MCF 10A (cell line): ENCODE measurements around the gene SF3B5. TPM values are rescaled to one million over a fixed set of nuclear protein-coding genes. Genes with fewer than 3 reads are reported as not detected.
"Not testable (repeated sequence)": the region's sequence is repeated elsewhere in the genome, so short reads cannot be mapped to it uniquely, and the experiment has no call there.

Source experiments
- BruUV-seq: library from RNA; stranded (reverse); fragments of 400-500 nt; replicated peaks from 2 replicates; lab custom pipeline; 2021; lab: Mats Ljungman, UMichigan
- CTCF ChIA-PET: fragments of 300-600 bp; sonication (Branson Sonifier 250); formaldehyde crosslinking; extraction: SDS; loops from one replicate; lab custom pipeline; 2021; ENCODE audit warnings: antibody characterized with exemption, inconsistent platforms; lab: Yijun Ruan, JAX
- POLR2A ChIA-PET: fragments of 300-600, 350-650 bp; sonication (Branson Sonifier 250); formaldehyde crosslinking; extraction: SDS; loops from one replicate; lab custom pipeline; 2020; ENCODE audit warnings: antibody characterized with exemption, inconsistent platforms; lab: Yijun Ruan, JAX
- DNase-seq: peaks from one replicate; pipeline ENCODE4 v3.0.0-alpha.2; 2018; ENCODE audit not compliant: unreplicated experiment
- H3K27ac Mint-ChIP-seq: one replicate; pipeline ENCODE4 v1.8.0; 2022; ENCODE audit warnings: mild to moderate bottlenecking, low read depth, mixed read lengths; ENCODE audit not compliant: unreplicated experiment
- H3K27me3 Mint-ChIP-seq: one replicate; pipeline ENCODE4 v1.8.0; 2022; ENCODE audit warnings: mixed read lengths; ENCODE audit not compliant: insufficient read depth, unreplicated experiment
- H3K36me3 Mint-ChIP-seq: one replicate; pipeline ENCODE4 v1.8.0; 2022; ENCODE audit warnings: mild to moderate bottlenecking, moderate library complexity, mixed read lengths; ENCODE audit not compliant: insufficient read depth, unreplicated experiment
- H3K4me1 Mint-ChIP-seq: one replicate; pipeline ENCODE4 v1.8.0; 2022; ENCODE audit warnings: mixed read lengths; ENCODE audit not compliant: insufficient read depth, unreplicated experiment
- H3K4me3 Mint-ChIP-seq: one replicate; pipeline ENCODE4 v1.8.0; 2022; ENCODE audit warnings: mild to moderate bottlenecking, moderate library complexity, mixed read lengths; ENCODE audit not compliant: unreplicated experiment
- H3K9me3 Mint-ChIP-seq: one replicate; pipeline ENCODE4 v1.8.0; 2022; ENCODE audit warnings: mixed read lengths; ENCODE audit not compliant: unreplicated experiment
- intact Hi-C: fragments of 100-400 bp; cut with micrococcal nuclease; formaldehyde crosslinking; loops from 2 replicates; pipeline ENCODE4 v1.14.1; 2022
- total RNA-seq: library from RNA; stranded (reverse); gene quantifications from 2 replicates; pipeline ENCODE4 v1.2.3, GENCODE V29; 2022
- TF ChIP-seq, protein P1 (sequence below): fragments of 200-600 bp; IDR thresholded peaks from one replicate; pipeline ENCODE4 v1.8.0; 2022; ENCODE audit warnings: antibody characterized with exemption, mild to moderate bottlenecking; ENCODE audit not compliant: unreplicated experiment

SF3B5 gene
- total RNA-seq, 1 experiment from 2014 or later: 211 TPM

DNA sequence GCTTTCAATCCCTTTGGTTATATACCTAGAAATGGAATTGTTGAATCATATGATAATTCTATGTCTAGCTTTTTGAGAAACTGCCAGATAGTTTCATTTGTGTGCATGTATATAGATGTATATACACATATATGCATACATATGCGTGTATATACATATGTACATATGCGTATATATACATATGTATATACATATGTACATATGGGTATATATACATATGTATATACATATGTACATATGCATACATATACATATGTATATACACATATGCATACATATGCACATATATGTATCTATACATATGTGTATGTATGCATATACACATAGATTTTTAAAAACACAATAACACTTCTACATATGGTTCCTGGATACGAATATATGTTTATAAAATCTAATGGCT lies 8.4 kb downstream of the SF3B5 start:
- DNase-seq: no peak
- H3K27me3 Mint-ChIP-seq: no peaks in the 10 kb centered on the region
- TF ChIP-seq, protein P1, sequence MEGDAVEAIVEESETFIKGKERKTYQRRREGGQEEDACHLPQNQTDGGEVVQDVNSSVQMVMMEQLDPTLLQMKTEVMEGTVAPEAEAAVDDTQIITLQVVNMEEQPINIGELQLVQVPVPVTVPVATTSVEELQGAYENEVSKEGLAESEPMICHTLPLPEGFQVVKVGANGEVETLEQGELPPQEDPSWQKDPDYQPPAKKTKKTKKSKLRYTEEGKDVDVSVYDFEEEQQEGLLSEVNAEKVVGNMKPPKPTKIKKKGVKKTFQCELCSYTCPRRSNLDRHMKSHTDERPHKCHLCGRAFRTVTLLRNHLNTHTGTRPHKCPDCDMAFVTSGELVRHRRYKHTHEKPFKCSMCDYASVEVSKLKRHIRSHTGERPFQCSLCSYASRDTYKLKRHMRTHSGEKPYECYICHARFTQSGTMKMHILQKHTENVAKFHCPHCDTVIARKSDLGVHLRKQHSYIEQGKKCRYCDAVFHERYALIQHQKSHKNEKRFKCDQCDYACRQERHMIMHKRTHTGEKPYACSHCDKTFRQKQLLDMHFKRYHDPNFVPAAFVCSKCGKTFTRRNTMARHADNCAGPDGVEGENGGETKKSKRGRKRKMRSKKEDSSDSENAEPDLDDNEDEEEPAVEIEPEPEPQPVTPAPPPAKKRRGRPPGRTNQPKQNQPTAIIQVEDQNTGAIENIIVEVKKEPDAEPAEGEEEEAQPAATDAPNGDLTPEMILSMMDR: no peak
- intact Hi-C loops: no loop called here
- H3K4me3 Mint-ChIP-seq: no peak overlapping the region
- no peak overlapping the region for H3K27ac Mint-ChIP-seq
- no peaks in the 10 kb centered on the region for H3K9me3 Mint-ChIP-seq
- no TSS peak for BruUV-seq
- peaks cover 14% of the 10 kb centered on the region for H3K36me3 Mint-ChIP-seq
- POLR2A ChIA-PET: no interaction called here
- no peaks in the 10 kb centered on the region for H3K4me1 Mint-ChIP-seq
- CTCF ChIA-PET: interaction anchor here (0.7 kb wide), 1 partner anchor 132 kb away, joined by 4 read pairs; no protein-coding TSS in a partner anchor

DNA sequence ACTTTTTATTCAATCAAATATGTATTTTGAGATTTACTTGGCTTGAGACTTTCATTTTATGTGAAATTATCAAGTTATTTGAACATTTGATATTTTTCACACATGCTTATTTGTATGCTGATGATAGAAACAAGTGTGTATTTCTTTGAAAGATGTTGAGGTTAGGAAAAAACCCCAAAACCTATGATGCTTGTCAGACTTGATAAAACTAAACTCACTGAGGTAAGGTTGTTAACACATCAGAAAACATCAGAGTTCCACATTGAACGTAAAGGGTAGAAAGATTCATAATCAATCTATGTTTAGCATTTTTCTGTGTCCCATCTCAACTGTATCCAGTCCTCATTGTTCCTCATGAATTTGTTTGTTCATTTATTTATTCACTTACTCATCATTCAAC lies 12.2 kb downstream of the SF3B5 start:
- no TSS peak for BruUV-seq
- POLR2A ChIA-PET: no interaction called here
- no peaks in the 10 kb centered on the region for H3K36me3 Mint-ChIP-seq
- H3K9me3 Mint-ChIP-seq: no peaks in the 10 kb centered on the region
- no peaks in the 10 kb centered on the region for H3K27me3 Mint-ChIP-seq
- H3K27ac Mint-ChIP-seq: no peak overlapping the region
- CTCF ChIA-PET: interaction anchor here (0.6 kb wide), 1 partner anchor 497 kb away, joined by 5 read pairs; no protein-coding TSS in a partner anchor
- intact Hi-C loops: no loop called here
- no peak overlapping the region for H3K4me3 Mint-ChIP-seq
- TF ChIP-seq, protein P1: no peak
- no peaks in the 10 kb centered on the region for H3K4me1 Mint-ChIP-seq
- DNase-seq: no peak

DNA sequence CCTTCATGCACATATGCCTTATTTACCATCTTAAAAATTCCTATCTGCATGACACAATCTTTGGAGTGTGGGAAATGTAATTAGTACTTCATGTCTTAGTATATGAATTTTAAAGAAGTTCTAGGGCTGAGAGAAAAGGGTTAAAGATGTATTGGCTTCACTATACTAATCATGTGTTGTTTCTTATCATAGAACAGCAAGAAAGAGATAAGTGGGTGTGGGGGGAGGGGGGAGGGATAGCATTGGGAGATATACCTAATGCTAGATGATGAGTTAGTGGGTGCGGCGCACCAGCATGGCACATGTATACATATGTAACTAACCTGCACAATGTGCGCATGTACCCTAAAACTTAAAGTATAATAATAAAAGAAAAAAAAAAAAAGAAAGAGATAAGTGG lies 13.0 kb downstream of the SF3B5 start:
- H3K9me3 Mint-ChIP-seq, BruUV-seq, H3K27me3 Mint-ChIP-seq, DNase-seq, intact Hi-C loops, H3K36me3 Mint-ChIP-seq, H3K27ac Mint-ChIP-seq, POLR2A ChIA-PET, H3K4me1 Mint-ChIP-seq, H3K4me3 Mint-ChIP-seq: not testable (repeated sequence)
- CTCF ChIA-PET: interaction anchor here (0.6 kb wide), 1 partner anchor 498 kb away, joined by 5 read pairs; no protein-coding TSS in a partner anchor

DNA sequence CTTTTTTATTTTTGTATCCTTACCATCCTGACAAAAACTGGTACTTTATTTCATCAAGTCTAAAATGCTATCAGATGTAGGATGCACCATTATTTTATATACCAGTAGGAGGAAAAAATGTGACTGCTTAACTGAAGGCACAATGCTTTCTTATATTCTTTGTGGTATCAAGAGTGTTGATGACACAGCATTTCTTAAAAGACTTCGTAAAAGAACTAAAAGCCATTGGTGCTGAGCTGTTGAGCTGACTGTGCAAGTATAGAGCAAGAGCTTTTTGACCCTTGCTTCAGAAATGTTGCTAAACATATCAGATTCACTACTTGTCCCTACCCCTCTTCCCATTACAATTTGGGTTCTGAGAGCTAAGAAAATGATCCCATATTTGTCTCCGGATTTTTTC lies 17.5 kb downstream of the SF3B5 start:
- ChIA-PET CTCF (no interaction called here), POLR2A (no interaction called here)
- H3K4me1 Mint-ChIP-seq: no peaks in the 10 kb centered on the region
- DNase-seq: no peak
- no peak overlapping the region for H3K4me3 Mint-ChIP-seq
- H3K27me3 Mint-ChIP-seq: no peaks in the 10 kb centered on the region
- H3K36me3 Mint-ChIP-seq: no peaks in the 10 kb centered on the region
- TF ChIP-seq, protein P1: no peak
- H3K9me3 Mint-ChIP-seq: no peaks in the 10 kb centered on the region
- intact Hi-C loops: no loop called here
- no peak overlapping the region for H3K27ac Mint-ChIP-seq
- BruUV-seq: no TSS peak

DNA sequence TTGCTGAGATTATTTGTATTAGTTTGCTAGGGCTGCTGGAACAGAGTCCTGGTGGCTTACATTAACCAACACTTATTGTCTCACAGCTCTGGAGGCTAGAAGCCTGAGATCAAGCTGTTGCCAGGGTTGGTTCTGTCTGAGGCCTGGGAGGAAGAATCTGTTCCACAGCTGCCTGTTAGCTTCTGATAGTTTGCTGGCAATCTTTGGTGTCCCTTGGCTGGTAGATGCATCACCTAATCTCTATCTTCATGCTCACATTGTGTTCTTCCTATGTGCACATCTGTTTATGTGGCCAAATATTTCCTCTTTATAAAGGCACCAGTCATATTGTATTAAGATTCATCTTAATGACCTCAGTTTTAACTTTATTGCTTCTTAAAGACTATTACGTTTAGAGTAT lies 19.5 kb downstream of the SF3B5 start:
- DNase-seq: no peak
- ChIA-PET POLR2A (interaction anchor here (0.6 kb wide), 1 partner anchor 19 kb away, joined by 4 read pairs; no protein-coding TSS in a partner anchor), CTCF (no interaction called here)
- no peak overlapping the region for H3K27ac Mint-ChIP-seq
- peaks cover 19% of the 10 kb centered on the region for H3K27me3 Mint-ChIP-seq
- H3K4me3 Mint-ChIP-seq: no peak overlapping the region
- H3K4me1 Mint-ChIP-seq: no peaks in the 10 kb centered on the region
- H3K36me3 Mint-ChIP-seq: no peaks in the 10 kb centered on the region
- TF ChIP-seq, protein P1: no peak
- H3K9me3 Mint-ChIP-seq: no peaks in the 10 kb centered on the region
- BruUV-seq: no TSS peak
- intact Hi-C loops: no loop called here
